Measurements from ENCODE around the gene FGF22.

DNA sequence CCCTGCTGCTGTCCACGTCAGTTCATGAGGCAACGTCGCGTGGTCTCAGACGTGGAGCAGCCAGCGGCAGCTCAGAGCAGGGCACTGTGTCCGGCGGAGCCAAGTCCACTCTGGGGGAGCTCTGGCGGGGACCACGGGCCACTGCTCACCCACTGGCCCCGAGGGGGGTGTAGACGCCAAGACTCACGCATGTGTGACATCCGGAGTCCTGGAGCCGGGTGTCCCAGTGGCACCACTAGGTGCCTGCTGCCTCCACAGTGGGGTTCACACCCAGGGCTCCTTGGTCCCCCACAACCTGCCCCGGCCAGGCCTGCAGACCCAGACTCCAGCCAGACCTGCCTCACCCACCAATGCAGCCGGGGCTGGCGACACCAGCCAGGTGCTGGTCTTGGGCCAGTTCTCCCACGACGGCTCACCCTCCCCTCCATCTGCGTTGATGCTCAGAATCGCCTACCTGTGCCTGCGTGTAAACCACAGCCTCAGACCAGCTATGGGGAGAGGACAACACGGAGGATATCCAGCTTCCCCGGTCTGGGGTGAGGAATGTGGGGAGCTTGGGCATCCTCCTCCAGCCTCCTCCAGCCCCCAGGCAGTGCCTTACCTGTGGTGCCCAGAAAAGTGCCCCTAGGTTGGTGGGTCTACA, 43.1 kb downstream of the FGF22 start:
- TF ChIP-seq, protein P1, sequence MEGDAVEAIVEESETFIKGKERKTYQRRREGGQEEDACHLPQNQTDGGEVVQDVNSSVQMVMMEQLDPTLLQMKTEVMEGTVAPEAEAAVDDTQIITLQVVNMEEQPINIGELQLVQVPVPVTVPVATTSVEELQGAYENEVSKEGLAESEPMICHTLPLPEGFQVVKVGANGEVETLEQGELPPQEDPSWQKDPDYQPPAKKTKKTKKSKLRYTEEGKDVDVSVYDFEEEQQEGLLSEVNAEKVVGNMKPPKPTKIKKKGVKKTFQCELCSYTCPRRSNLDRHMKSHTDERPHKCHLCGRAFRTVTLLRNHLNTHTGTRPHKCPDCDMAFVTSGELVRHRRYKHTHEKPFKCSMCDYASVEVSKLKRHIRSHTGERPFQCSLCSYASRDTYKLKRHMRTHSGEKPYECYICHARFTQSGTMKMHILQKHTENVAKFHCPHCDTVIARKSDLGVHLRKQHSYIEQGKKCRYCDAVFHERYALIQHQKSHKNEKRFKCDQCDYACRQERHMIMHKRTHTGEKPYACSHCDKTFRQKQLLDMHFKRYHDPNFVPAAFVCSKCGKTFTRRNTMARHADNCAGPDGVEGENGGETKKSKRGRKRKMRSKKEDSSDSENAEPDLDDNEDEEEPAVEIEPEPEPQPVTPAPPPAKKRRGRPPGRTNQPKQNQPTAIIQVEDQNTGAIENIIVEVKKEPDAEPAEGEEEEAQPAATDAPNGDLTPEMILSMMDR (IDR thresholded peaks at IDR 0.05; ENCODE audit: low read depth, low read length): no peak
- TF ChIP-seq POLR2A (IDR thresholded peaks at IDR 0.05; ENCODE audit: extremely low read depth, insufficient read length) (no peak), MYC (IDR thresholded peaks at IDR 0.05; ENCODE audit: low read depth, low read length) (no peak)

All from NB4 (cell line).